K562 (cell line): ENCODE data around the gene GNPTAB. TPM values are rescaled to one million over a fixed set of nuclear protein-coding genes. Genes with fewer than 3 reads are reported as not detected.

Source experiments
- CBFA2T2 ChIP-seq: fragments of 450-650 bp; conservative IDR thresholded peaks from 2 replicates; pipeline ENCODE4 v1.6.1; 2017; ENCODE audit warnings: mild to moderate bottlenecking
- E2F3 ChIP-seq: fragments of 250-450 bp; sonication (Bioruptor Pico); IDR thresholded peaks from 2 replicates; pipeline ENCODE4 v1.4.0; 2020; ENCODE audit warnings: mild to moderate bottlenecking
- HDAC2 ChIP-seq: fragments of 450-650 bp; IDR thresholded peaks from 2 replicates; pipeline ENCODE4 v1.6.1; 2016; ENCODE audit warnings: mild to moderate bottlenecking
- HES1 ChIP-seq: fragments of 450-650 bp; IDR thresholded peaks from 2 replicates; pipeline ENCODE4 v1.6.1; 2016; ENCODE audit warnings: low read depth, mild to moderate bottlenecking, moderate library complexity
- MAZ ChIP-seq, 2 experiments: fragments of 450-650 bp in 1 of 2; sonication (generic) in 1 of 2; formaldehyde crosslinking; IDR thresholded peaks in 1 of 2; conservative IDR thresholded peaks in 1 of 2; 2 replicates each; pipeline versions ENCODE4 v1.4.0 to v1.5.0; 2020; ENCODE audit warnings: mild to moderate bottlenecking in 1 of 2, missing genetic modification reagents in 1 of 2
- MTF1 ChIP-seq: fragments of 250-450 bp; sonication (Bioruptor Pico); IDR thresholded peaks from 2 replicates; pipeline ENCODE4 v1.9.0; 2021; ENCODE audit warnings: moderate library complexity, mild to moderate bottlenecking, inconsistent platforms, borderline replicate concordance
- SIN3B ChIP-seq: fragments of 450-650 bp; IDR thresholded peaks from 2 replicates; pipeline ENCODE4 v1.6.1; 2017; ENCODE audit warnings: low read depth, mild to moderate bottlenecking, moderate library complexity
- SMARCB1 ChIP-seq: IDR thresholded peaks from 2 replicates; pipeline ENCODE4 v1.6.1; 2011; ENCODE audit warnings: improper control_type of control experiment, low read depth; ENCODE audit not compliant: insufficient read length
- THRB ChIP-seq: fragments of 450-650 bp; formaldehyde crosslinking; conservative IDR thresholded peaks from 2 replicates; pipeline ENCODE4 v1.4.0; 2022; ENCODE audit warnings: mild to moderate bottlenecking, missing genetic modification characterization
- ZBTB8A ChIP-seq: fragments of 450-650 bp; IDR thresholded peaks from 2 replicates; pipeline ENCODE4 v1.6.1; 2018; ENCODE audit warnings: mild to moderate bottlenecking, moderate library complexity; ENCODE audit not compliant: partially characterized antibody
- polyA plus RNA-seq, 8 experiments: library from polyadenylated mRNA; depleted of rRNA in 4 of 8; stranded (reverse) in 5 of 8; unstranded in 3 of 8; fragments of >200 nt; fragmentation: Nextera tagmentation in 2 of 8; fragmentation: Illumina TruSeq in 1 of 8; extraction: Ambion mirVana in 2 of 8; extraction: Trizol in 1 of 8; gene quantifications; 2 replicates each; pipeline versions ENCODE4 v1.2.1 to v1.2.3, GENCODE V29; 2011 to 2014; ENCODE audit warnings: inconsistent platforms in 1 of 8, missing spikeins in 1 of 8
- total RNA-seq, 7 experiments: library from RNA; depleted of rRNA in 6 of 7; stranded (reverse); fragments of >200 nt in 6 of 7; fragmentation: Illumina TruSeq in 2 of 7; extraction: Trizol in 2 of 7; gene quantifications; 2 replicates each; pipeline versions ENCODE4 v1.2.1 to v1.2.3, GENCODE V29; 2011 to 2021; ENCODE audit warnings: low replicate concordance in 1 of 7
- TF ChIP-seq, protein P1 (sequence below): fragments of 250-450 bp; sonication (Bioruptor Pico); IDR thresholded peaks from 2 replicates; pipeline ENCODE4 v1.5.0; 2021
- TF ChIP-seq, protein P2 (sequence below), 2 experiments: IDR thresholded peaks in 1 of 2; conservative IDR thresholded peaks in 1 of 2; 2 replicates each; pipeline ENCODE4 v1.6.1; 2016; ENCODE audit warnings: low read depth in 2 of 2, mild to moderate bottlenecking in 1 of 2, missing compliant biosample characterization in 1 of 2, missing genetic modification characterization in 1 of 2, moderate library complexity in 1 of 2
- TF ChIP-seq, protein P3 (sequence below), 2 experiments: fragments of 450-650 bp; formaldehyde crosslinking in 1 of 2; IDR thresholded peaks; 2 replicates each; pipeline versions ENCODE4 v1.4.0 to v1.6.1; 2014 to 2020; ENCODE audit warnings: mild to moderate bottlenecking in 2 of 2, borderline replicate concordance in 1 of 2, low read depth in 1 of 2

The GNPTAB gene
- total and polyA plus RNA-seq, 9 of the 15 experiments (the other 6 are each of a cell fraction or from before 2014, with no cell fraction given) = 5.9 to 23.2 (median 19.3) TPM

- no peak for TF ChIP-seq THRB (CRISPR knock-in tag)
- TF ChIP-seq, protein P1, sequence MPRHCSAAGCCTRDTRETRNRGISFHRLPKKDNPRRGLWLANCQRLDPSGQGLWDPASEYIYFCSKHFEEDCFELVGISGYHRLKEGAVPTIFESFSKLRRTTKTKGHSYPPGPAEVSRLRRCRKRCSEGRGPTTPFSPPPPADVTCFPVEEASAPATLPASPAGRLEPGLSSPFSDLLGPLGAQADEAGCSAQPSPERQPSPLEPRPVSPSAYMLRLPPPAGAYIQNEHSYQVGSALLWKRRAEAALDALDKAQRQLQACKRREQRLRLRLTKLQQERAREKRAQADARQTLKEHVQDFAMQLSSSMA = no peak
- no peak for TF ChIP-seq SMARCB1
- no peak for TF ChIP-seq ZBTB8A
- 0 out of 2 replicates have a peak, but pooled peaks have one; percentile 53 for TF ChIP-seq HDAC2
- TF ChIP-seq, protein P2, sequence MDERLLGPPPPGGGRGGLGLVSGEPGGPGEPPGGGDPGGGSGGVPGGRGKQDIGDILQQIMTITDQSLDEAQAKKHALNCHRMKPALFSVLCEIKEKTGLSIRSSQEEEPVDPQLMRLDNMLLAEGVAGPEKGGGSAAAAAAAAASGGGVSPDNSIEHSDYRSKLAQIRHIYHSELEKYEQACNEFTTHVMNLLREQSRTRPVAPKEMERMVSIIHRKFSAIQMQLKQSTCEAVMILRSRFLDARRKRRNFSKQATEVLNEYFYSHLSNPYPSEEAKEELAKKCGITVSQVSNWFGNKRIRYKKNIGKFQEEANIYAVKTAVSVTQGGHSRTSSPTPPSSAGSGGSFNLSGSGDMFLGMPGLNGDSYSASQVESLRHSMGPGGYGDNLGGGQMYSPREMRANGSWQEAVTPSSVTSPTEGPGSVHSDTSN (CRISPR knock-in tag; IDR thresholded peaks at IDR 0.05; ENCODE audit: low read depth) = no peak
- TF ChIP-seq, protein P2 (tag; conservative IDR thresholded peaks at IDR 0.05; ENCODE audit: low read depth) = peak; percentile 75
- TF ChIP-seq HES1 = 0 out of 2 replicates have a peak, but pooled peaks have one; percentile 39
- no peak for TF ChIP-seq SIN3B
- no peak for TF ChIP-seq MTF1 (CRISPR knock-in tag)
- TF ChIP-seq, protein P3, sequence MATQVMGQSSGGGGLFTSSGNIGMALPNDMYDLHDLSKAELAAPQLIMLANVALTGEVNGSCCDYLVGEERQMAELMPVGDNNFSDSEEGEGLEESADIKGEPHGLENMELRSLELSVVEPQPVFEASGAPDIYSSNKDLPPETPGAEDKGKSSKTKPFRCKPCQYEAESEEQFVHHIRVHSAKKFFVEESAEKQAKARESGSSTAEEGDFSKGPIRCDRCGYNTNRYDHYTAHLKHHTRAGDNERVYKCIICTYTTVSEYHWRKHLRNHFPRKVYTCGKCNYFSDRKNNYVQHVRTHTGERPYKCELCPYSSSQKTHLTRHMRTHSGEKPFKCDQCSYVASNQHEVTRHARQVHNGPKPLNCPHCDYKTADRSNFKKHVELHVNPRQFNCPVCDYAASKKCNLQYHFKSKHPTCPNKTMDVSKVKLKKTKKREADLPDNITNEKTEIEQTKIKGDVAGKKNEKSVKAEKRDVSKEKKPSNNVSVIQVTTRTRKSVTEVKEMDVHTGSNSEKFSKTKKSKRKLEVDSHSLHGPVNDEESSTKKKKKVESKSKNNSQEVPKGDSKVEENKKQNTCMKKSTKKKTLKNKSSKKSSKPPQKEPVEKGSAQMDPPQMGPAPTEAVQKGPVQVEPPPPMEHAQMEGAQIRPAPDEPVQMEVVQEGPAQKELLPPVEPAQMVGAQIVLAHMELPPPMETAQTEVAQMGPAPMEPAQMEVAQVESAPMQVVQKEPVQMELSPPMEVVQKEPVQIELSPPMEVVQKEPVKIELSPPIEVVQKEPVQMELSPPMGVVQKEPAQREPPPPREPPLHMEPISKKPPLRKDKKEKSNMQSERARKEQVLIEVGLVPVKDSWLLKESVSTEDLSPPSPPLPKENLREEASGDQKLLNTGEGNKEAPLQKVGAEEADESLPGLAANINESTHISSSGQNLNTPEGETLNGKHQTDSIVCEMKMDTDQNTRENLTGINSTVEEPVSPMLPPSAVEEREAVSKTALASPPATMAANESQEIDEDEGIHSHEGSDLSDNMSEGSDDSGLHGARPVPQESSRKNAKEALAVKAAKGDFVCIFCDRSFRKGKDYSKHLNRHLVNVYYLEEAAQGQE (IDR thresholded peaks at IDR 0.05; ENCODE audit: borderline replicate concordance) = no peak; the same call in 1 of the 2 replicates
- TF ChIP-seq, protein P3 (CRISPR knock-in tag; IDR thresholded peaks at IDR 0.05; ENCODE audit: low read depth) = no peak
- peak; percentile 82 for TF ChIP-seq CBFA2T2
- TF ChIP-seq MAZ (CRISPR knock-in tag; conservative IDR thresholded peaks at IDR 0.05 in 1 of 2, IDR thresholded peaks at IDR 0.05 in 1 of 2) = no peak
- TF ChIP-seq E2F3 (CRISPR knock-in tag) = no peak
These were observed 24.7 kb upstream of the GNPTAB start (continued) for GRCh38 chr12:101855364-101855884.
